ENCODE measurements around the gene USP15.

GRCh38 chr12:62350554-62350953 lies 90.3 kb downstream of the USP15 start:
- TF ChIP-seq CTCF (IDR thresholded peaks at IDR 0.05; ENCODE audit: low read depth, low read length) (no peak), EZH2phosphoT487 (IDR thresholded peaks at IDR 0.05; ENCODE audit: low read depth) (no peak)

All from OCI-LY3 (cell line).